ENCODE data around the gene POLR2C. TPM values are rescaled to one million over a fixed set of nuclear protein-coding genes. Genes with fewer than 3 reads are reported as not detected.

POLR2C gene
- total and polyA plus RNA-seq, 2 of the 13 experiments (the other 11 are each of a cell fraction or from before 2014, with no cell fraction given), result 104 to 216 TPM

DNA sequence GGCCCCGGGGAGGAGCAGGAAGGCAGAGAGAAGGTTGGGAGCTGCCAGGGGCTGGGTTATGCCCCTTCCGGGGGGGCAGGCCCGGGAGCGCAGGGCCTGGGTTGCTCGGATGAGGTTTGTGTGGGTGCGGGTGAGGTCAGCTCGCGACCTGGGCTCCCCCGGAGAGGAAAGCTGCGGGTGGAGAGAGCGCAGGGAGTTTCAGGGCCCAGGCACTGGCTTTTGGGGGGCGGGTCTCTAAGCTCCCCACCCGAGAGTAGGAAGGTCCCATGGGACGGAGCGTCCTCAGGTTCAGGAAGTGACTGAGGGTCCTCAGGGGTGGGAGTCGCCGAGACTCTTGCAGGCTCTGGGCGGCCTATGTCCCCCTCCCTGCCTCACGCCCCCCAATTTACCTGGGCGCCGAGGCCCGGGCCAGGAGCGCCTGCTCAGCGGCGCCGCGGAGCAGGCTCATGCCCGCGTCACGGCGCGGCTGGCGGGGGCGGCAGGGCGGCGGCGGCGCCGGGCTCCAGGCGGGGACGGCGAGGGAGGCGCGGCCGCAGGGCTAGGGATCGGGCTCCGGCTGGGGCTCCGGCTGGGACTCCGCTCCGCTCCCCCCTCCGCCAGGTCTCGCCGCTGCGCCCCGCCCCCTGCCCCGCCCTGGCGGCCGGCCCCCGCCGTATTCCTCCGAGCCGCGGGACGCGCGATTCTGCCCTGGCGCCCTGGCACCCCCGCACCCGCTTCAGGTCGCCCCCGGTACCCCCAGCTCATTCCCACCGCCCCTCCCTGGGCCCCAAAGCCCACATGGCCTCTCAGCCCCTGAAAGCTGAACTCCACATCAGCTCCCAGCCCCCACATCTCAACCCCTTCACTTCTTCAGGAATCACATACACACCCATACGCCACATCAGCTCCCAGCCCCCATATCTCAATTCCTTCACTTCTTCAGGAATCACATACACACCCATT lies 23.7 kb downstream of the POLR2C start, which contains the start of gene DOK4 (continued):
- TF ChIP-seq KDM1A (CRISPR knock-in tag; IDR thresholded peaks at IDR 0.05), result no peak
- TF ChIP-seq, protein P1, sequence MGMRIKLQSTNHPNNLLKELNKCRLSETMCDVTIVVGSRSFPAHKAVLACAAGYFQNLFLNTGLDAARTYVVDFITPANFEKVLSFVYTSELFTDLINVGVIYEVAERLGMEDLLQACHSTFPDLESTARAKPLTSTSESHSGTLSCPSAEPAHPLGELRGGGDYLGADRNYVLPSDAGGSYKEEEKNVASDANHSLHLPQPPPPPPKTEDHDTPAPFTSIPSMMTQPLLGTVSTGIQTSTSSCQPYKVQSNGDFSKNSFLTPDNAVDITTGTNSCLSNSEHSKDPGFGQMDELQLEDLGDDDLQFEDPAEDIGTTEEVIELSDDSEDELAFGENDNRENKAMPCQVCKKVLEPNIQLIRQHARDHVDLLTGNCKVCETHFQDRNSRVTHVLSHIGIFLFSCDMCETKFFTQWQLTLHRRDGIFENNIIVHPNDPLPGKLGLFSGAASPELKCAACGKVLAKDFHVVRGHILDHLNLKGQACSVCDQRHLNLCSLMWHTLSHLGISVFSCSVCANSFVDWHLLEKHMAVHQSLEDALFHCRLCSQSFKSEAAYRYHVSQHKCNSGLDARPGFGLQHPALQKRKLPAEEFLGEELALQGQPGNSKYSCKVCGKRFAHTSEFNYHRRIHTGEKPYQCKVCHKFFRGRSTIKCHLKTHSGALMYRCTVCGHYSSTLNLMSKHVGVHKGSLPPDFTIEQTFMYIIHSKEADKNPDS (CRISPR knock-in tag; IDR thresholded peaks at IDR 0.05), result no peak
- TF ChIP-seq ZNF558 (CRISPR knock-in tag; IDR thresholded peaks at IDR 0.05; ENCODE audit: borderline replicate concordance), result no peak
- no peak for TF ChIP-seq ZNF274 (CRISPR knock-in tag; IDR thresholded peaks at IDR 0.05)
- no peak; the same call in 1 of the 2 replicates for TF ChIP-seq ZNF441 (CRISPR knock-in tag; IDR thresholded peaks at IDR 0.05; ENCODE audit: borderline replicate concordance)
- TF ChIP-seq, protein P2, sequence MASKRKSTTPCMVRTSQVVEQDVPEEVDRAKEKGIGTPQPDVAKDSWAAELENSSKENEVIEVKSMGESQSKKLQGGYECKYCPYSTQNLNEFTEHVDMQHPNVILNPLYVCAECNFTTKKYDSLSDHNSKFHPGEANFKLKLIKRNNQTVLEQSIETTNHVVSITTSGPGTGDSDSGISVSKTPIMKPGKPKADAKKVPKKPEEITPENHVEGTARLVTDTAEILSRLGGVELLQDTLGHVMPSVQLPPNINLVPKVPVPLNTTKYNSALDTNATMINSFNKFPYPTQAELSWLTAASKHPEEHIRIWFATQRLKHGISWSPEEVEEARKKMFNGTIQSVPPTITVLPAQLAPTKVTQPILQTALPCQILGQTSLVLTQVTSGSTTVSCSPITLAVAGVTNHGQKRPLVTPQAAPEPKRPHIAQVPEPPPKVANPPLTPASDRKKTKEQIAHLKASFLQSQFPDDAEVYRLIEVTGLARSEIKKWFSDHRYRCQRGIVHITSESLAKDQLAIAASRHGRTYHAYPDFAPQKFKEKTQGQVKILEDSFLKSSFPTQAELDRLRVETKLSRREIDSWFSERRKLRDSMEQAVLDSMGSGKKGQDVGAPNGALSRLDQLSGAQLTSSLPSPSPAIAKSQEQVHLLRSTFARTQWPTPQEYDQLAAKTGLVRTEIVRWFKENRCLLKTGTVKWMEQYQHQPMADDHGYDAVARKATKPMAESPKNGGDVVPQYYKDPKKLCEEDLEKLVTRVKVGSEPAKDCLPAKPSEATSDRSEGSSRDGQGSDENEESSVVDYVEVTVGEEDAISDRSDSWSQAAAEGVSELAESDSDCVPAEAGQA (IDR thresholded peaks at IDR 0.05; ENCODE audit: low read depth), result no peak
- TF ChIP-seq, protein P2 (CRISPR knock-in tag; IDR thresholded peaks at IDR 0.05; ENCODE audit: borderline replicate concordance), result no peak
- TF ChIP-seq KLF11 (CRISPR knock-in tag; IDR thresholded peaks at IDR 0.05), result no peak
- no peak for TF ChIP-seq POLR2G (IDR thresholded peaks at IDR 0.05; ENCODE audit: low read depth, low read length)
- 0 out of 2 replicates have a peak, but pooled peaks have one; percentile 29 for TF ChIP-seq ZNF317 (CRISPR knock-in tag; IDR thresholded peaks at IDR 0.05)
- TF ChIP-seq, protein P3, sequence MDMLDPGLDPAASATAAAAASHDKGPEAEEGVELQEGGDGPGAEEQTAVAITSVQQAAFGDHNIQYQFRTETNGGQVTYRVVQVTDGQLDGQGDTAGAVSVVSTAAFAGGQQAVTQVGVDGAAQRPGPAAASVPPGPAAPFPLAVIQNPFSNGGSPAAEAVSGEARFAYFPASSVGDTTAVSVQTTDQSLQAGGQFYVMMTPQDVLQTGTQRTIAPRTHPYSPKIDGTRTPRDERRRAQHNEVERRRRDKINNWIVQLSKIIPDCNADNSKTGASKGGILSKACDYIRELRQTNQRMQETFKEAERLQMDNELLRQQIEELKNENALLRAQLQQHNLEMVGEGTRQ (IDR thresholded peaks at IDR 0.05; ENCODE audit: low read depth, low read length), result no peak
- TF ChIP-seq, protein P3 (CRISPR knock-in tag; IDR thresholded peaks at IDR 0.05; ENCODE audit: borderline replicate concordance), result no peak
- peak; percentile 62 for TF ChIP-seq ZNF263 (CRISPR knock-in tag; IDR thresholded peaks at IDR 0.05)
- TF ChIP-seq, protein P4, sequence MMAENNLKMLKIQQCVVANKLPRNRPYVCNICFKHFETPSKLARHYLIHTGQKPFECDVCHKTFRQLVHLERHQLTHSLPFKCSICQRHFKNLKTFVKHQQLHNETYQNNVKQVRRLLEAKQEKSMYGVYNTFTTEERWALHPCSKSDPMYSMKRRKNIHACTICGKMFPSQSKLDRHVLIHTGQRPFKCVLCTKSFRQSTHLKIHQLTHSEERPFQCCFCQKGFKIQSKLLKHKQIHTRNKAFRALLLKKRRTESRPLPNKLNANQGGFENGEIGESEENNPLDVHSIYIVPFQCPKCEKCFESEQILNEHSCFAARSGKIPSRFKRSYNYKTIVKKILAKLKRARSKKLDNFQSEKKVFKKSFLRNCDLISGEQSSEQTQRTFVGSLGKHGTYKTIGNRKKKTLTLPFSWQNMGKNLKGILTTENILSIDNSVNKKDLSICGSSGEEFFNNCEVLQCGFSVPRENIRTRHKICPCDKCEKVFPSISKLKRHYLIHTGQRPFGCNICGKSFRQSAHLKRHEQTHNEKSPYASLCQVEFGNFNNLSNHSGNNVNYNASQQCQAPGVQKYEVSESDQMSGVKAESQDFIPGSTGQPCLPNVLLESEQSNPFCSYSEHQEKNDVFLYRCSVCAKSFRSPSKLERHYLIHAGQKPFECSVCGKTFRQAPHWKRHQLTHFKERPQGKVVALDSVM (CRISPR knock-in tag; IDR thresholded peaks at IDR 0.05), result 0 out of 2 replicates have a peak, but pooled peaks have one; percentile 9
- no peak; the same call in 1 of the 2 replicates for TF ChIP-seq ZBTB8A (CRISPR knock-in tag; IDR thresholded peaks at IDR 0.05; ENCODE audit: borderline replicate concordance, low read depth)
- TF ChIP-seq HCFC1 (IDR thresholded peaks at IDR 0.05; ENCODE audit: low read depth, low read length), result no peak
